Fibroblast of the aortic adventitia (primary cell): ENCODE results near the gene ZBTB12. TPM values are rescaled to one million over a fixed set of nuclear protein-coding genes. Genes with fewer than 3 reads are reported as not detected.
A peak's percentile ranks its signal among the peaks of the same experiment; 100 is the strongest.

Experiments used
- DNase-seq: peaks from one replicate; pipeline ENCODE4 v3.0.0-alpha.2; 2010; ENCODE audit warnings: low read depth
- H3K4me3 ChIP-seq: 2 replicates; pipeline ENCODE4 v1.5.1; 2011; ENCODE audit warnings: low read depth, mild to moderate bottlenecking, control low read depth, low read length, moderate library complexity
- CTCF ChIP-seq: IDR thresholded peaks from 2 replicates; pipeline ENCODE4 v1.5.1; 2011; ENCODE audit warnings: mild to moderate bottlenecking, low read length, control low read depth, inconsistent platforms; ENCODE audit not compliant: insufficient read depth
- total RNA-seq: library from RNA; depleted of rRNA; stranded (reverse); fragments of >200 nt; gene quantifications from 2 replicates; pipeline ENCODE4 v1.2.3, GENCODE V29; 2012; ENCODE audit warnings: low replicate concordance

The ZBTB12 gene
- total RNA-seq, 1 donor, result 3.3 TPM

GRCh38 chr6:31946370-31946885 is 44.5 kb upstream of the ZBTB12 start:
- DNase-seq, result no peak
- no peak for TF ChIP-seq CTCF
- H3K4me3 ChIP-seq, result peak overlapping the region; percentile 64

- no peak for TF ChIP-seq CTCF
- peak within 1 kb of the TSS; percentile 64 for H3K4me3 ChIP-seq
- DNase-seq, result peak; percentile 94
These were observed 43.9 kb upstream of the ZBTB12 start, which contains the start of gene CFB for GRCh38 chr6:31945507-31946369. Gene CFB, plus strand, starts transcription at chr6:31946095. Its CDS starts 127 bp downstream, at chr6:31946222.

GRCh38 chr6:31945154-31945506 is 43.2 kb upstream of the ZBTB12 start:
- H3K4me3 ChIP-seq, result peak overlapping the region; percentile 62
- TF ChIP-seq CTCF, result no peak
- DNase-seq, result no peak

GRCh38 chr6:31943742-31944141 is 41.9 kb upstream of the ZBTB12 start:
- TF ChIP-seq CTCF, result no peak
- H3K4me3 ChIP-seq, result no peak overlapping the region
- no peak for DNase-seq

DNA sequence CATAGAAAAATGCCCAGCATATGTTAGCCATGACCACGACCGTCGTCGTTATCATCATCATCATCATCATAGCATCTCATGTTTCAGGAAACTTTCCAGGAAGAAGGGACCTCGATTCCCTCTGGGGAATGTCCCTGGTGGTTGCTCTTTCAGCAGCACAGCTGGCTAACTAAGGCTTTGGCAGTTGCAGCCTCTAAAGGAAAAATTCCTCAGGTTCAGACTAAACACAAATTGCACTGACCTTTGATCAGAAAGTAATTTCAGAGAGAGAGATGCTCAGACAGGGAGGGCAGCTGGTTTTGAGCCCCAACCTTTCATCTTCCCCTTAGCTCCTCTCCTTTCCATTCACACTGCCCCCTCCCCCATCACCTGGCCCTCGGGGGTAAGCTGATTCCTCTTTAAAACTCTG is 38.4 kb upstream of the ZBTB12 start:
- no peak for TF ChIP-seq CTCF
- H3K4me3 ChIP-seq, result no peak overlapping the region
- peak; percentile 14 for DNase-seq

DNA sequence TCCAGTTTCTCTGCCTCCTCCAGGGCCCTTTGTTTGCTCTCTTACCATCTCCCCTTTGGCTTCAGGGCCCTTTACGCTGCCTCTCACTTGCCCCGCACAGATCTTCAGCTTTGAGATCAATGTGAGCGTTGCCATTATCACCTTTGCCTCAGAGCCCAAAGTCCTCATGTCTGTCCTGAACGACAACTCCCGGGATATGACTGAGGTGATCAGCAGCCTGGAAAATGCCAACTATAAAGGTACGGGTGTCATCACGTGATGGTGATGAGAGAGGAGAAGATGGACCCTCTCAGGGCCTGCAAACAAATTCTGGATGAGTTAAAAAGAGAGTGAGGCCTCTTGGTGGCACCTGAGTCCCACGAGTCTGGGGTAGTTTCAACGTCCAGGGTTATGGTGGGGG is 33.9 kb upstream of the ZBTB12 start:
- no peak for DNase-seq
- no peak overlapping the region for H3K4me3 ChIP-seq
- TF ChIP-seq CTCF, result no peak
